ENCODE results near the gene ATP2A2.
"Not testable (repeated sequence)": the region's sequence is repeated elsewhere in the genome, so short reads cannot be mapped to it uniquely, and the experiment has no call there.

ATP2A2 gene

GRCh38 chr12:110280779-110281548 is at the start of gene ATP2A2:
TSS of gene ATP2A2 (plus strand) at chr12:110281247. CDS start at chr12:110281790, 543 bp downstream.
- DNase-seq = peak; percentile 93

- no peak for DNase-seq
Measured at GRCh38 chr12:110233212-110233903, 47.7 kb upstream of the ATP2A2 start.

- no peak for DNase-seq
Measured at GRCh38 chr12:110234331-110234751, 46.7 kb upstream of the ATP2A2 start.

GRCh38 chr12:110234755-110235154 is 46.3 kb upstream of the ATP2A2 start:
- DNase-seq = no peak

- DNase-seq = no peak
Measured at GRCh38 chr12:110235383-110235782, 45.7 kb upstream of the ATP2A2 start.

GRCh38 chr12:110243227-110243626 is 37.8 kb upstream of the ATP2A2 start:
- DNase-seq = no peak

- no peak for DNase-seq
Measured at GRCh38 chr12:110244372-110244771, 36.7 kb upstream of the ATP2A2 start.

- no peak for DNase-seq
Measured at GRCh38 chr12:110244829-110245228, 36.2 kb upstream of the ATP2A2 start.

- peak; percentile 66 for DNase-seq
Measured at GRCh38 chr12:110245369-110245772, 35.7 kb upstream of the ATP2A2 start.

GRCh38 chr12:110246636-110247339 is 34.3 kb upstream of the ATP2A2 start:
- no peak for DNase-seq

- DNase-seq = no peak
Measured at GRCh38 chr12:110247340-110248095, 33.5 kb upstream of the ATP2A2 start.

- no peak for DNase-seq
Measured at GRCh38 chr12:110248096-110248447, 33.0 kb upstream of the ATP2A2 start.

- DNase-seq = no peak
Measured at GRCh38 chr12:110249105-110249504, 31.9 kb upstream of the ATP2A2 start.

GRCh38 chr12:110249716-110250225 is 31.3 kb upstream of the ATP2A2 start:
- DNase-seq = no peak

- no peak for DNase-seq
Measured at GRCh38 chr12:110251381-110251780, 29.7 kb upstream of the ATP2A2 start.

- DNase-seq = no peak
Measured at GRCh38 chr12:110252716-110253115, 28.3 kb upstream of the ATP2A2 start.

GRCh38 chr12:110253176-110253575 is 27.9 kb upstream of the ATP2A2 start:
- no peak for DNase-seq

- no peak for DNase-seq
Measured at GRCh38 chr12:110254971-110255540, 26.0 kb upstream of the ATP2A2 start.

GRCh38 chr12:110255890-110256456 is 25.1 kb upstream of the ATP2A2 start:
- DNase-seq = not testable (repeated sequence)

- DNase-seq = no peak
Measured at GRCh38 chr12:110256780-110257431, 24.1 kb upstream of the ATP2A2 start.

GRCh38 chr12:110258466-110258865 is 22.6 kb upstream of the ATP2A2 start:
- DNase-seq = no peak

Measured in CD4-positive, alpha-beta T cell treated with Interleukin-6 for 4 hours (primary cell).